Ammon's horn (tissue), 1 donor: ENCODE data around the gene PLEKHG5.

Experiments used
- DNase-seq: peaks from one replicate; pipeline ENCODE4 v3.0.0-alpha.2; 2016; ENCODE audit warnings: low spot score

Gene PLEKHG5

DNA sequence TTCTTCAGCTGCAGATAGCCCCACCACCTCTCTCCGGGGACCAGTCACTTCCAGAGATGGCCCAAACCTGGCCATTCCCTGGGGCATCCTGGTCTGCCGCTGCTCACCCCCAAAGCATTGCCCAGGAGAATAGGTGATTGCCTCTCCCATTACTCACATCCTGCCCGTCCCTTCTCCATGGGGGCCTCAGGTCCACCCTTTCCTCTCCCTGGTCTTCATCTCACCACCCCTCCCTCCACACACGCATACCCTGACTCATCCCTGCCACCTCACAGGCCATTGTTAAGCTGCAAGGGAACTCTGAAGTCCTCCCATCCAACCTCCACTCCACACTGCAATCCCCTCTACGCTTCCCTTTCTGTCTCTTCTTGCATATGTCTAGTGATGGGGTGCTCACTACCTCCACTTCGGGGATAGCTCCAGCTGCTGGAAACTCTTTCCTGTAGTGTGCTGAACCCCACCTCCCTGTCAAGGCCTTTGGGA lies at the start of gene PLEKHG5:
Gene PLEKHG5 (minus strand): TSS at position 188 of the 483 bp plus-strand sequence. CDS start 14,096 bp downstream, outside the sequence.
- no peak for DNase-seq

DNA sequence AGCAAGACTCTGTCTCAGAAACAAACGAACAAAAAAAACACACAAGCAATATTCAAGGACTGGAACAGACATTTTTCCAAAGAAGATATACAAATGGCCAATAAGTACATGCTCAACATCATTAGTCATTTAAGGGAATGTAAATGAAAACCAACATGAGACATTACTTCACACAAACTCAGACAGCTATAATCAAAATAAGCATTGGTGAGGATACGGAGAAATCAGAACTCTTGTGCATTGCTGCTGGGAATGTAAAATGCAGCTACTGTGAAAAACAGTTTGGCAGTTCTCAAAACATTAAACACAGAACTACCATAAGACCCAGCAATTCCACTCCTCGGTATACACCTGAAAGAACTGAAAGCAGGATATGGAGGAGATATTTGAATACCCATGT lies 47.5 kb upstream of the PLEKHG5 start:
- no peak for DNase-seq

GRCh38 chr1:6536291-6536690 lies 44.8 kb upstream of the PLEKHG5 start:
- no peak for DNase-seq

- no peak for DNase-seq
These were observed 43.7 kb upstream of the PLEKHG5 start for GRCh38 chr1:6535214-6535613.

DNA sequence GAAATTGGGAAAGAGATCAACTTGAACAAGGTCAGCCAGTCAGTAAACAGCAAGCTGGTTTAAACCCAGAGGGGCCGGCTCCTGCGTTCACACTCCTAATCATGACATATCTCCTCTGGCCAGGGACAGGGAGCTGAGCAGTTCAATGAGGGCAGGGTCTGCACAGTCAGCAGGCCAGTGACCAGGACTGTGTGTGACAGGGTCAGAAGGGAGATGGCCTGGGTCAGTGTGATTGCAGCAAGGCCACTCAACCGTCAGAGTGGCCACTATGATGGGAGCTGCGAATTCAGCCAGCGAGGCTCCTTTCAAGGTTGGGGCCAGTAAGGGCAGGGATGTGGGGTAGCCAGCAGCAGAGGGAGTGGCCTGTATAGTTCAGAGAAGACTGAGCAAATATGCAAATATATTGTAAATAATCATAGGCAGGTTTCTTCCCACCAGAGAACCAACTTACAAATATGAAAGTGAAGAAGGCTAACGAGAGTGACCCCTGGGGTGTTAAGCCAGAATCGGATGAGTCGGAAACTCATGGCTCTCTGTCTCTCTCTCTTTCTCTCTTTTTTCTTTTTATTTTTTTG lies 42.9 kb upstream of the PLEKHG5 start:
- DNase-seq, result no peak

DNA sequence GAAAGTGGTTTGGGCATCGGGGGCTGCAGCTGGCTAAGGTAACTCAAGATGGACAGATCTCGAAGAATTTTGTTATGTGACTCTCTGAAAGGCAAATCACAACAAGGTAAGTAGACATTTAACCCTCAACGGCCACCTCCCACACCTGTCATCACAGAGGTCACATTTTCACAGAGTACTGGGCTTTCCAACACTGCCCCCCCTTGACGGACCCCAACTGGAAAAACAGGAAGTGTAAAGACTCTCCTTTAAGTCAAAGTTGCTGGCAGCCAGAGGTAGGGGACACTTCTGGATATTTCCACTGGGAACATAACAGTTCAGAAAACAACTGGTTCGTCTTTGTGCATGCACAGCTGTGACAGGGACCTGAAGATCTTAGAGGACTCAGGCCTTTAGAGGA lies 40.5 kb upstream of the PLEKHG5 start:
- DNase-seq, result no peak

GRCh38 chr1:6530504-6531160 lies 39.2 kb upstream of the PLEKHG5 start:
- DNase-seq, result no peak

- no peak for DNase-seq
These were observed 37.0 kb upstream of the PLEKHG5 start for GRCh38 chr1:6528492-6528891.

GRCh38 chr1:6526316-6526715 lies 34.8 kb upstream of the PLEKHG5 start:
- no peak for DNase-seq

- peak; percentile 46 for DNase-seq
These were observed 32.1 kb upstream of the PLEKHG5 start for GRCh38 chr1:6523566-6523965.

- no peak for DNase-seq
These were observed 30.1 kb upstream of the PLEKHG5 start for GRCh38 chr1:6521536-6521935.

DNA sequence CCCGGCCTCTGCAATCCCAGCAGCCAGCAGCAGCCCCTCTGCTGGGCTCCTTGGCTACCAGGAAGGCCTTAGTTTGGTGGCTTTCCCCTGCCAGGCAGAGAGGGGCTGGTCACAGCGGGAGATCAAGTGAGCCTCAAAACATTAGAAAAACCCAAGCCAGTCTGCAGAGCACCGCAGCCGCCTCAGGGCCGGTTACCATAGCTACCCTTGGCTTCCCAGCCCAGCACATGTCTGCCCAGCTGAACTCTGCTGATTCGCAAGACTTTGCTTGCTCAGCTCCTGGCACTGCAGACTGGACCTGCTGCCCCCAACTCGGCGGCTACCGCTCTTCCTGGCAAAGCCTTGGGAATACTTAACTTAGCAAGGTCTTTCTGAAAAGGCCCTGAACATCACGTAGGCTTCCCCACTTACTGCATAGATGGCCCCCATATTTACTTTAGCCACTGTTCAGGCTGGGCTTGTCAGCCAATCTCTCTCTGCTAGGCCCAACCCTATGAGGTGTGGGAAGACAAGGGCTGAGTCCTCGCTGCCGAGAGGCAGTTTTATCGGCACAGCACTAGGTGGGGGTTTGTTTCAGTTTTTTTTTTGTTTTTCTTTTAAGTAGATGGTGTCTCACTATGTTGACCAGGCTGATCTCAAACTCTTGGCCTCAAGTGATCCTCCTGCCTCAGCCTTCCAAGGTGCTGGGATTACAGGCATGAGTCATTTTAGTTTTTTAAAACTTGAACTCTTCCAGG lies 28.6 kb upstream of the PLEKHG5 start:
- peak; percentile 85 for DNase-seq

- no peak for DNase-seq
These were observed 28.0 kb upstream of the PLEKHG5 start for GRCh38 chr1:6519491-6519934.

DNA sequence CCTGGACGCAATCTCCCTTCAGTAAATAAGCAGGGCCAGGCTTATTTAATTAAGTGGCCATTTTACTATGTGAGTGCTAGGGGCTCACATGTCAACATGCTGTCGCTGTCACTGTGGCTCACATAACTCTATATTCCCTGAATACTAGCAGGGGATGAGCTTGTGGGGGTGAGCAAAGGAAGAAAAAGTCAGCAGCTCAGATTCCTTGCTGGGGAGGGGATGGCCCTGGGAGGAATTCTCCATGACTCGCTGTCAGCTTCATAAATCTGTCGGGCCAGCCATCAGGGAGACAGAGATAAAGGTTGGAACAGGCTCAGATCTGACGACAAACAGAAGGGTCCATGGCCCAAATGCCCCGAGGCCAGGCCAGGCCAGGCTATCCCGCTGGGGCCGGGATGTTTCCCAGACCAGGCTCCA lies 26.0 kb upstream of the PLEKHG5 start:
- DNase-seq, result no peak

- no peak for DNase-seq
These were observed 24.3 kb upstream of the PLEKHG5 start for GRCh38 chr1:6515771-6516170.

- DNase-seq, result no peak
These were observed 21.9 kb upstream of the PLEKHG5 start for GRCh38 chr1:6513320-6513801.

GRCh38 chr1:6512908-6513280 lies 21.4 kb upstream of the PLEKHG5 start:
- no peak for DNase-seq

DNA sequence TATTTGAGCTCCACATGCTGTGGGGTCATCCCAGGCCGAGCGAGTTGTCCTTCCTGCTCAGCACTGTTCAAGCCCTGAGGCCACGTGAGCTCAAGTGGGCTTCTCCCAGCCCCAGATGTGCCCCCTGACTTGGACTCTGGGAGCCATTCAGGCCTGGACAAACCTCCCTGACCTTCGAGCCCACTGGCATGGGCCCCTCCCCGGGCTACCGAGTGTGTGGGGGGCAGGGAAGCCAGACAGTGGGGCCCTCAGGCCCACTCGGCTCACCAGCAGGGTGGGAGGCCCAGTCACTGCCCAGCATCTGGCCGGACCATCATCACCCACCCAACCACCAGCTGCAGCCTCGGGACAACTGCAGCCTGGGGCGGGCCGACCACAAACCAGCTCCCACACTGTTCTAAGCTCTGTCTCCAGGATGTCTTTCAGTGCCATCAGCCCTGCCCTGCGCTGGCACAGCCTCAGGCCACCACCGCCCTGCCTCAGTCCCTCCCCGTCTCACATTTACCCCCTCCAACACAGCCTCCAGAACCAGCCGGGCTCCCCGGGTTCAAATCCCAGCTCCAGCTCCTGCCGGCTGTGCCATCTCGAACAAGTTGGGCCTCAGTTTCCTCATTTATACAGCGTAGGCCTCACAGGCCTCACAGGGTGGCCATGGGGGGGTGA lies 20.9 kb upstream of the PLEKHG5 start:
- no peak for DNase-seq

GRCh38 chr1:6511561-6512244 lies 20.2 kb upstream of the PLEKHG5 start:
- no peak for DNase-seq

DNA sequence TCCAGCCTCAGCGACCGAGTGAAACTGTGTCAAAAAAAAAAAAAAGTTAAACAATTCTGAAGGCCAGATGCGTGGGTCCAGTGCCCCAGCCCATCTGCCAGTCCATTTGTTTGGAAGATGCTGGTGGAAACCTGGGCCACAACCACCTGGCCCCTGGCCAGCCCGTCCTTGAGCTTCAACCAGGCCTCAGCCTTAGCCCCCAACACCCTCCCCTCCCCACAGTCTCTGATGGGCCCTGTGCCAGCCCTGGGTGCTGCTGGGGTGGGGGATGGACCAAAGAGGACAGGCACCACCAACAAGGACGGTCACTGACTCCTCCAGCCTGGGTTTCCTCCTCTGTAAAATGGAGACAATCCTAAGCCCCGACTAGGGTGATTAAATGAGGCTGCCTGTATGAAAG lies 19.6 kb upstream of the PLEKHG5 start:
- no peak for DNase-seq

- DNase-seq, result no peak
These were observed 19.0 kb upstream of the PLEKHG5 start for GRCh38 chr1:6510493-6510892.

GRCh38 chr1:6509919-6510291 lies 18.4 kb upstream of the PLEKHG5 start:
- peak; percentile 51 for DNase-seq
